Body of pancreas (tissue), 4 donors: Measurements from ENCODE around the gene TNIK. TPM values are rescaled to one million over a fixed set of nuclear protein-coding genes. Genes with fewer than 3 reads are reported as not detected.
A peak's percentile ranks its signal among the peaks of the same experiment; 100 is the strongest.

Experiments used
- ATAC-seq: fragments of 150-250 bp; one replicate; pipeline ENCODE4 v1.9.1; 2016
- DNase-seq, 4 donors: peaks; one replicate each; pipeline ENCODE4 v3.0.0-alpha.2; 2019
- H3K27ac ChIP-seq, 4 donors: fragments of 200-600 bp; sonication (generic); 1 replicate in 3 of 4; 2 replicates in 1 of 4; pipeline versions ENCODE4 v1.5.1 to v1.6.1; 2016 to 2019; ENCODE audit warnings: mild to moderate bottlenecking in 1 of 4, mixed read lengths in 1 of 4, moderate library complexity in 1 of 4
- H3K27me3 ChIP-seq, 2 donors: fragments of 200-600 bp; sonication (generic); one replicate each; pipeline ENCODE4 v1.6.0; 2016; ENCODE audit warnings: mild to moderate bottlenecking in 1 of 2
- H3K36me3 ChIP-seq, 2 donors: fragments of 200-600 bp; sonication (generic); replicated peaks in 1 of 2; 2 replicates each; pipeline ENCODE4 v1.5.1; 2016; ENCODE audit warnings: low read depth in 2 of 2; ENCODE audit not compliant: insufficient read depth in 1 of 2
- H3K4me1 ChIP-seq: fragments of 200-600 bp; sonication (generic); one replicate; pipeline ENCODE4 v1.6.0; 2016
- H3K4me3 ChIP-seq, 2 donors: fragments of 200-600 bp; sonication (generic); 1 replicate in 1 of 2; 2 replicates in 1 of 2; pipeline ENCODE4 v1.5.1; 2016 to 2019
- H3K9me3 ChIP-seq, 3 donors: fragments of 200-600 bp; sonication (generic); 1 replicate in 2 of 3; 2 replicates in 1 of 3; pipeline ENCODE4 v1.5.1; 2016
- POLR2A ChIP-seq, 3 donors: fragments of 450-650 bp; IDR thresholded peaks; one replicate each; pipeline ENCODE4 v1.6.1; 2016; ENCODE audit warnings: antibody characterized with exemption in 3 of 3, mild to moderate bottlenecking in 2 of 3
- WGBS, 2 donors: methylation state at CpG; one replicate each; pipeline ENCODE4 v1.1.5; 2017; 5-methylcytosine and 5-hydroxymethylcytosine counted together
- intact Hi-C: fragments of 100-400 bp; cut with DNase I; formaldehyde crosslinking; loops from one replicate; pipeline ENCODE4 v1.15.1; 2023
- total RNA-seq, 2 donors: library from RNA; depleted of rRNA; stranded (reverse); fragments of >200 nt; gene quantifications; one replicate each; pipeline ENCODE4 v1.1.0, GENCODE V29; 2016
- TF ChIP-seq, protein P1 (sequence below), 7 experiments: fragments of 450-650 bp in 4 of 7; fragments of 200-600 bp in 3 of 7; sonication (generic) in 3 of 7; IDR thresholded peaks; one replicate each; pipeline ENCODE4 v1.5.1; 2016 to 2019; ENCODE audit warnings: antibody characterized with exemption in 7 of 7

TNIK gene
- total RNA-seq, 2 donors from 2014 or later: 7.6 to 9.6 TPM

DNA sequence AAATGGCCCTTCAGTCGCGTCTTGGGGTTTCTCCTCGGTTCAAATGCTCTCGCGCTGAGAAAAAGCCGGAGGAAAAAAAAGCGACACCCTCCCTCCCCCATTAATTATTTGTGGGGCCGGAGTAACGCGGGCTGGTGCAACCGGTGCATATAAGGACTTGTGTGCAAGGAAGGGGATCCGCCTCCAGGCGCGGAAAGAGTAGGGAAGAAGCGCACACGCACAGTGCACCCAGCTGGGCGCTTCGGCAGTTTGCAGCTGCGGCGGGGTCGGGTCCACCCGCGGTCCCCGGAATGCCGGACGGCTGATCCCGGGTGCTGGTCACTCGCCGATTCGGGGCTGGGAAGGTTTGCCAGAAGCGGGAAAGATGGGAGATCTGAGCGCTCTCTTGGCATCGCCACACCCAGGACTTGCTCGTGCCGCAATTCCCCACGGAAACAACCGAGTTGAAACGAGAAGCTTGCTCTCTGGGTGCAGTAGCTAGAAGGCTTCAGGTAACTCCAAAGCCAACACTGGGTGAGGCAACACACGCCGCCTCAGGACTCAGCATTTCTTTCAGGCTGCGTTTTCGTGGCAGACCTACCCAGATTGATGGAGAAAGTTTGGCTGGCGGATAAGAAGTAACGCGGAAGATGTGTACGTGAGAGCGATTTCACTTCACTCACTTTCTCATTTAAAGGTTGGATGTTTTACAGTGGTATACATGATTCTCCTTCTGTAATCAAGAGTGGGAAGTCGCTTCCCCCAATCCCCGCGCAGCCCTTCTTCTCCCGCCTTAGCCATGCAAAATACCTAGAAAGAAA lies 720 bp upstream of the TNIK start:
- intact Hi-C loops: loop anchor here (10.0 kb wide), 1 partner anchor 276 kb away; no protein-coding TSS in a partner anchor
- peak overlapping the region; percentile 42 to 81 (median 71) for H3K27ac ChIP-seq
- ATAC-seq (peak; percentile 51), DNase-seq (peak; percentile 48 to 65 (median 61))
- no peaks in the 10 kb centered on the region for H3K36me3 ChIP-seq
- 0 to 1% methylated on average over 26 to 51 of the region's 51 CpGs for WGBS, 2 donors
- H3K4me3 ChIP-seq: peak overlapping the region; percentile 80 to 91
- H3K27me3 ChIP-seq: no peaks in the 10 kb centered on the region
- peak in 2 of 3 donors; percentile 7 to 16 for TF ChIP-seq POLR2A (IDR thresholded peaks at IDR 0.05)
- TF ChIP-seq, protein P1, sequence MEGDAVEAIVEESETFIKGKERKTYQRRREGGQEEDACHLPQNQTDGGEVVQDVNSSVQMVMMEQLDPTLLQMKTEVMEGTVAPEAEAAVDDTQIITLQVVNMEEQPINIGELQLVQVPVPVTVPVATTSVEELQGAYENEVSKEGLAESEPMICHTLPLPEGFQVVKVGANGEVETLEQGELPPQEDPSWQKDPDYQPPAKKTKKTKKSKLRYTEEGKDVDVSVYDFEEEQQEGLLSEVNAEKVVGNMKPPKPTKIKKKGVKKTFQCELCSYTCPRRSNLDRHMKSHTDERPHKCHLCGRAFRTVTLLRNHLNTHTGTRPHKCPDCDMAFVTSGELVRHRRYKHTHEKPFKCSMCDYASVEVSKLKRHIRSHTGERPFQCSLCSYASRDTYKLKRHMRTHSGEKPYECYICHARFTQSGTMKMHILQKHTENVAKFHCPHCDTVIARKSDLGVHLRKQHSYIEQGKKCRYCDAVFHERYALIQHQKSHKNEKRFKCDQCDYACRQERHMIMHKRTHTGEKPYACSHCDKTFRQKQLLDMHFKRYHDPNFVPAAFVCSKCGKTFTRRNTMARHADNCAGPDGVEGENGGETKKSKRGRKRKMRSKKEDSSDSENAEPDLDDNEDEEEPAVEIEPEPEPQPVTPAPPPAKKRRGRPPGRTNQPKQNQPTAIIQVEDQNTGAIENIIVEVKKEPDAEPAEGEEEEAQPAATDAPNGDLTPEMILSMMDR (IDR thresholded peaks at IDR 0.05): peak in 2 of 7 experiments; percentile 23 to 44
- H3K4me1 ChIP-seq: peaks cover 23% of the 10 kb centered on the region
- H3K9me3 ChIP-seq: no peaks in the 10 kb centered on the region

DNA sequence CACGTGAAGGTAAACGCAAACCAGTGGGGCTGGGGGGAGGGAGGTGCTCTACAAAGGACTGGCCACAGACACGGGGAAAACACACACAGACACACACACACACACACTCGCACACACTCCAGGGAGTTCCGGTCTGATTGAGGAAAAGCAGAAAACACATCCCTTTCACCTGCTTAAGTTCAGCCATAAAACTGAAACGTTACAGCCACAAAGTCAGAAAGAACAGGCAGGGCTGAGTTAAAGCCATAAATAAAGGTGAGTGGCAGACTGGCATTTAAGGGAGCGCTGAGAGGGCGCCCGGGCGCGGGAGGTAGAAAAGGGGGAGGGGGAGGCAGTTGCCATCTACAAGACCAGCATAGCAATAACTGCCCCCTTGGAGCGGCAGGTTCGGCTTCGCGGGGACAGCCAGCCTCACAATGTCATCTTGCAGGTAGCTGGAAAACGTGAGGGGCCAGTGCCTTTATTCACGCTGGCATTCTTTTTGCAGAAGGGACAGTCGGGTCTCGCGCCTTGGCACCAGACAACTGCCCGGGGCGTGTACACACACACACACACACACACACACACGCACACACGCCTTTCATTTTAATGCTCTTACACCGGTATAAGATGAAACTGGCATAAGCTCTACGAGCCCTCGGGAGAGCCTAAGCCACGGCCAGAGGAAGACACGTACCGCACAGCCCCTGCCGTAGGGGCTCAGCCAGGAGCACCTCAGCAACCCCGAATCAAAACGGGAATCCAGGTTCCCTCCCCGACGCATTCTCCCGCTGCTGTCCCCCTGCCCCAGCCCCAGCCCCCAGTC lies 866 bp downstream of the TNIK start:
- 1% methylated on average over 19 to 36 of the region's 36 CpGs for WGBS, 2 donors
- Histone ChIP-seq H3K9me3 (no peaks in the 10 kb centered on the region), H3K36me3 (no peaks in the 10 kb centered on the region), H3K27ac (peak overlapping the region; percentile 42 to 81 (median 71)), H3K4me3 (peak overlapping the region; percentile 80 to 91), H3K27me3 (no peaks in the 10 kb centered on the region), H3K4me1 (peaks cover 28% of the 10 kb centered on the region)
- ATAC-seq (peak; percentile 14), DNase-seq (peak; percentile 35 to 63 (median 42))
- TF ChIP-seq, protein P1 (IDR thresholded peaks at IDR 0.05): no peak
- no peak for TF ChIP-seq POLR2A (IDR thresholded peaks at IDR 0.05)
- intact Hi-C loops: no loop called here

DNA sequence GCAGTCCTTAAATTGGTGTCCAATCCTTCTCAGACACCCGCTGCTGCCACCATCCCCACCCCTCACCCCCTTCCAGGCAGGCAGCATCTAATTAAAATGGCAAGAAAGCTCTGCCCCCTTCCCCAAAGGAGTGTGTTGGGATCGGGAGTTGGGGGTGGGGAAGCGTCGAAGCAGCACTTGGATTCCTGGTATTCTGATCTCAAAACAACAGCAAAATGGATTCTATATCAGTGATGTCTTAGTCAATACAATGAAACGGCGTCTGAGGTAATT lies 1.4 kb downstream of the TNIK start:
- TF ChIP-seq, protein P1 (IDR thresholded peaks at IDR 0.05): no peak
- no peak for TF ChIP-seq POLR2A (IDR thresholded peaks at IDR 0.05)
- intact Hi-C loops: no loop called here
- H3K4me3 ChIP-seq: peak overlapping the region in 1 of 2 donors; percentile 80
- no peaks in the 10 kb centered on the region for H3K27me3 ChIP-seq
- peak overlapping the region in 3 of 4 donors; percentile 42 to 81 (median 76) for H3K27ac ChIP-seq
- ATAC-seq (no peak), DNase-seq (no peak)
- no peaks in the 10 kb centered on the region for H3K36me3 ChIP-seq
- H3K9me3 ChIP-seq: no peaks in the 10 kb centered on the region
- WGBS, 2 donors: 16 to 23% methylated on average over 6 of the region's 6 CpGs
- H3K4me1 ChIP-seq: peaks cover 28% of the 10 kb centered on the region

DNA sequence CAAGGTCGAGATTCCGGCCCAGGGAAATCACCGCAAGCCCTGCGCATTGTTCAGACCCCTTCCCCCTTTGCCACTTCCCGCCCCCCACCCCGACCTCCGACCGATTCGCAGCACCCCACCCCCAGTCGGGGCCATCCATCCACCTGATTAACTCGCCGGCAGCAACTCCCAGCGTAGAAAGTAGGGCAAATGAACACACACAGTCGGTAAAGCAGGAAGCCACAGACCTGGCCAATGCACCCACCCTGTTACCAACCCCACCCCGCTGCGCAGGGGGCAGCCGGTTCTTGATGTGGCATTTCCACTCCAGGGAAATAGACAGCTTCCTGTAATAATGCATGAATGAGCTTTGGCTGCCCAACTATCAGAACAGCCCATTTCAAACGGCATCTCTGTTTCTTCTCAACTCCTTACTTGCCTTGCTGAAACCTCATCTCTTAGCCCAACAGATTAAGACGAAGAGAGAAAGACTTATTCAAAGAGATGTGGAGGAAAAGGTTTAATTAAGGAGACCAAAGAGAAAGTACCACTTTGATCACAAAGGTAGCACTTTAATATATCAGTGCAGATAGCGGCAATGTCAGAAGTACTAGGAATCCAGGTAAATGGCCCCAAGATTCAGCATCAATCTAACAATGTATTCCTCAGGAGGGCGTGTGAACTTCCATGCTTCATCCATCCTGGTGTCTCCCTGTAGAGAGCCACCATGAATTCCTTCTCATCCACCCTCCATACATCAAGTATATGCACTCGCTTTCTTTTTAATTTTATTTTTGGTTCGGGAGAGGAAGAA lies 1.9 kb downstream of the TNIK start:
- DNase-seq (peak in 2 of 4 donors; percentile 13 to 17), ATAC-seq (no peak)
- H3K36me3 ChIP-seq: no peaks in the 10 kb centered on the region
- no peaks in the 10 kb centered on the region for H3K27me3 ChIP-seq
- H3K27ac ChIP-seq: peak overlapping the region in 3 of 4 donors; percentile 42 to 81 (median 76)
- TF ChIP-seq, protein P1 (IDR thresholded peaks at IDR 0.05): no peak
- no peak for TF ChIP-seq POLR2A (IDR thresholded peaks at IDR 0.05)
- no peak overlapping the region for H3K4me3 ChIP-seq
- H3K9me3 ChIP-seq: no peaks in the 10 kb centered on the region
- 41 to 58% methylated on average over 23 of the region's 23 CpGs for WGBS, 2 donors
- H3K4me1 ChIP-seq: peaks cover 28% of the 10 kb centered on the region
- intact Hi-C loops: no loop called here
